SK-N-SH (cell line): Measurements from ENCODE around the gene PHLDA3.

Experiments used
- CTCF ChIP-seq: fragments of 200-600 bp; sonication (generic); IDR thresholded peaks from 2 replicates; pipeline ENCODE4 v1.6.1; 2017; ENCODE audit warnings: antibody characterized with exemption, mild to moderate bottlenecking, moderate library complexity
- EP300 ChIP-seq, 2 experiments: IDR thresholded peaks; 2 replicates each; pipeline versions ENCODE4 v1.4.0 to v1.6.1; 2012; ENCODE audit warnings: borderline replicate concordance in 1 of 2, low read depth in 1 of 2, low read length in 1 of 2
- EZH2phosphoT487 ChIP-seq: fragments of 200-600 bp; sonication (generic); IDR thresholded peaks from 2 replicates; pipeline ENCODE4 v1.6.1; 2017; ENCODE audit warnings: low read depth, mixed run types, mild to moderate bottlenecking, antibody characterized with exemption, moderate library complexity, borderline replicate concordance
- FOXM1 ChIP-seq: IDR thresholded peaks from 2 replicates; pipeline ENCODE4 v1.4.0; 2012; ENCODE audit warnings: low read depth, mild to moderate bottlenecking
- JUND ChIP-seq: IDR thresholded peaks from 2 replicates; pipeline ENCODE4 v1.4.0; 2012
- MAX ChIP-seq: IDR thresholded peaks from 2 replicates; pipeline ENCODE4 v1.4.0; 2012; ENCODE audit warnings: low read depth
- MEF2A ChIP-seq: IDR thresholded peaks from 2 replicates; pipeline ENCODE4 v1.4.0; 2012; ENCODE audit warnings: low read depth, borderline replicate concordance
- MXI1 ChIP-seq: IDR thresholded peaks from 2 replicates; pipeline ENCODE4 v1.6.1; 2012; ENCODE audit warnings: mild to moderate bottlenecking, low read depth, low read length, improper control_type of control experiment
- POLR2AphosphoS5 ChIP-seq: IDR thresholded peaks from 2 replicates; pipeline ENCODE4 v1.6.1; 2012; ENCODE audit warnings: low read depth, low read length
- RAD21 ChIP-seq: IDR thresholded peaks from 2 replicates; pipeline ENCODE4 v1.6.1; 2012; ENCODE audit warnings: mild to moderate bottlenecking, low read length
- RCOR1 ChIP-seq: fragments of 150-350 bp; IDR thresholded peaks from 2 replicates; pipeline ENCODE4 v1.6.1; 2017; ENCODE audit warnings: antibody characterized with exemption, low read length
- REST ChIP-seq: IDR thresholded peaks from 2 replicates; pipeline ENCODE4 v1.6.1; 2012; ENCODE audit warnings: mild to moderate bottlenecking, low read depth, low read length, moderate library complexity
- SIN3A ChIP-seq: IDR thresholded peaks from 2 replicates; pipeline ENCODE4 v1.6.1; 2012; ENCODE audit warnings: low read depth, mild to moderate bottlenecking, low read length, moderate library complexity, borderline replicate concordance
- ZBTB33 ChIP-seq: IDR thresholded peaks from 2 replicates; pipeline ENCODE4 v1.4.0; 2012; ENCODE audit warnings: low read depth, borderline replicate concordance

GRCh38 chr1:201480231-201481003 is 11.4 kb upstream of the PHLDA3 start:
- no peak for TF ChIP-seq CTCF
- no peak for TF ChIP-seq EZH2phosphoT487
- no peak for TF ChIP-seq SIN3A
- no peak for TF ChIP-seq MAX
- TF ChIP-seq RCOR1, result no peak
- no peak for TF ChIP-seq JUND
- no peak for TF ChIP-seq EP300 (IDR thresholded peaks at IDR 0.05; ENCODE audit: borderline replicate concordance in 1 of 2, low read depth in 1 of 2, low read length in 1 of 2)
- TF ChIP-seq POLR2AphosphoS5, result no peak
- TF ChIP-seq REST, result no peak
- TF ChIP-seq FOXM1, result no peak
- TF ChIP-seq RAD21, result no peak
- TF ChIP-seq MEF2A, result no peak
- no peak for TF ChIP-seq MXI1
- no peak for TF ChIP-seq ZBTB33
